ENCODE data around the gene UNC13D. TPM values are rescaled to one million over a fixed set of nuclear protein-coding genes. Genes with fewer than 3 reads are reported as not detected.
A peak's percentile ranks its signal among the peaks of the same experiment; 100 is the strongest.
"Not testable (repeated sequence)": the region's sequence is repeated elsewhere in the genome, so short reads cannot be mapped to it uniquely, and the experiment has no call there.

UNC13D gene
- total RNA-seq, 1 donor from 2014 or later: 10.8 TPM

DNA sequence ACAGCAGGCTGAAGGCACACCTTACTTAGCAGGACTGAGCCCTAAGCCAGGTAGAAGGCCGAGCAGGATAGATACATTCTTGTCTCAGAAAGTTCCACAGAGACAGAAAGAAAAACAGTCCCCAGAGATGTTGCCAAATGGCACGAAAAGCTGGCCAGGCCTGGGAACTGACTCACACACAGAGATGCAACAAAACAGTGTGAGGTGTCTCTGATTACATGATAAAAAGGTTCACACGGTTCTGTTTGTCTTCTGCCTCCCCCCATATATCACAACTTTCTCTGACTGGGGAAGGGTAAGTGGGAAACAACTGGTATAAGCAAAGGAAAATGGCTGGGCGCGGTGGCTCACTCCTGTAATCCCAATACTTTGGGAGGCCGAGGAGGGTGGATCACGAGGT lies 9.2 kb upstream of the UNC13D start:
- DNase-seq (ENCODE audit: low spot score): no peak
- ATAC-seq: no peak

DNA sequence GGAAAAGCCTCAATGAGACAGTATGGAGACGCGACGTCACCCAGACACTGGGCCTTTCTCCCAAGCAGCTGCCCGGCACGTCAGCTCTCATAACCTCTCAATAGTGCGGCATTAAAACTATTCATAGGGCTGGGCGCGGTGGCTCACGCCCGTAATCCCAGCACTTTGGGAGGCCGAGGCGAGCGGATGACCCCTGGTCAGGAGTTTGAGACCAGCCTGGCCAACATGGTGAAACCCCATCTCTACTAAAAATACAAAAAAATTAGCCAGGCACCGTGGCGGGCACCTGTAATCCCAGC lies 7.4 kb upstream of the UNC13D start:
- not testable (repeated sequence) for DNase-seq (ENCODE audit: low spot score); ATAC-seq

GRCh38 chr17:75850928-75851692 lies 6.9 kb upstream of the UNC13D start:
- peak; percentile 88 for DNase-seq (ENCODE audit: low spot score)
- ATAC-seq: peak; percentile 46

- ATAC-seq: no peak
- no peak for DNase-seq (ENCODE audit: low spot score)
Measured at GRCh38 chr17:75849724-75850123, 5.5 kb upstream of the UNC13D start.

GRCh38 chr17:75849279-75849646 lies 5.1 kb upstream of the UNC13D start:
- ATAC-seq: no peak
- DNase-seq (ENCODE audit: low spot score): no peak

DNA sequence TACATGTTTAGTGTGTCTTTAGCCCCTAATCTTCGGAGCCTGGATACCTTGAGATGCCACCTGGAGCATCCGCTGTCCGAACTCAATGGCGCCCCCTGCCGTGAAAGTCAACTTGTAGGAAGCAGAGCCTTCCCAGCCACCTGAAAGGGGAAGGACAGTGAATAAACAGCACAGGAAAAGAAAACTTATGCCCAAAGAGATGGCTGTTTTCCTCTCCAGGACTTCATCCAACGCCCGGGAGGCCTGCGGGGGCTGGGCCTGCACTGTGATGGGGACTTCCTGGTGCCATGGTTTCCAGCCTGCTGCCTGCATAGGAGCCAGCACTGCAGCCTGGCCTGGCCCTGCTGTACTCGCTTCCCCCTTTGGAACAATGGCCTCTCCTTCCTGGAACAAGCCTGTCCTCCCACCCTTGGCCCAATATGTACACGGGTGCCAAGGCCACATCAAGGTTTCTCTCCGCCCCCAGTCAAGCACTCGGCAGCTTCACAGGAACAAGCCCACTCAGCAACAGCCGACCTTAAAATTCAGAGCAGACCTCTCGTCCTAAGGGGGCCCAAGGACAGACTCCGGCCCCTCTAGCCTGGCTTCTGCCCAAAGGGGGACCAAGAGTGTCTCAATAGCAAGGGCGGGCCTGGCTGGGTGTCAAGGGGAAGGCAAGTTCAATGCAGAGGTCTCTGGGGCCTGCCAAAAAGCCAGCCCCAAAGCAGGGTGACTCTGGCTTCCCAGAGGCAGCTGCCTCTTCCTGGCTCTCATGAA lies 4.5 kb upstream of the UNC13D start:
- DNase-seq (ENCODE audit: low spot score): no peak
- ATAC-seq: peak; percentile 6

DNA sequence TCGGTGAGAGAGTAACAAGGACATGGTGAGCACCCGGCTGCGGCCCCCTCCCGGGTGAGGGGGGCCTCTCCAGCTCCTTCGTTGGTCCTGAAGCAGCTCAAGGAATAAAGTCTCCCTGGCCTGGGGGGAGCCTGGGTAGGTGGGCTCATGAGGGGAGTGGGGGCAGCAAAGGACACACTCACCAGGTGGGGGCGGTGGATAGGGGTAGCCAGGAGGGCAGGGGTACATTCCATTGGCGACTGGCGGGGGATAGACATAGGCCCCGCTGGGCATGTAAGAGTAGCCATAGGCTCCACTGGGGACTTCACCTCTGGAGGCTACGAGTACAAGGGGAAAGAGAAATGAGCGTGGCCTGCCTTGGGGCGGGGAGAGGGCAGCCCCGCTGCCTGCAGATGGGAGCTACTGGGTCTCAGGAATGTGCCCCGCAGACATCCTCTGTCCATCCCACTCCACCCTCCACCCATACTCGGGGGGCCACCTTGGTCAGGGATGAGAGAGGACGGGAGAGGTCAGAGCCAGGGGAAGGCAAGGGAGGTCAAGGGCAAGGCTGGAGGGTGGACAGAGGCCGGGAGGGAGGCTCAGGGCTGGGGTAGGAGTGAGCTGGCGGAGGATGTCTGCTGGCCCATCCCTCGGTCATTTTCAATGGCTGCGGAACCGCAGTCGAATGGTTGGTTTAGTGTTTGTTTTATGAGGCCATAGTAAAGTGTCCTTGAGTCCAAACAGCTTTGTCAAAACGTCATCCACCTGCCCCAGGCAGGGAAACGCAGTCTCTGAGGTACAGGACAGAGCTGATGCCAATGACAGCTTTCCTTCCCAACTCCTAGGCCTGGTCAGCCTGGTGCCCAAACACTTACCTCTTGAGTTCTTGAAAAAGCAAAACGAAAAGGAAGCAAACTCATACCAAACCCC lies 3.7 kb upstream of the UNC13D start:
- no peak for DNase-seq (ENCODE audit: low spot score)
- ATAC-seq: no peak

DNA sequence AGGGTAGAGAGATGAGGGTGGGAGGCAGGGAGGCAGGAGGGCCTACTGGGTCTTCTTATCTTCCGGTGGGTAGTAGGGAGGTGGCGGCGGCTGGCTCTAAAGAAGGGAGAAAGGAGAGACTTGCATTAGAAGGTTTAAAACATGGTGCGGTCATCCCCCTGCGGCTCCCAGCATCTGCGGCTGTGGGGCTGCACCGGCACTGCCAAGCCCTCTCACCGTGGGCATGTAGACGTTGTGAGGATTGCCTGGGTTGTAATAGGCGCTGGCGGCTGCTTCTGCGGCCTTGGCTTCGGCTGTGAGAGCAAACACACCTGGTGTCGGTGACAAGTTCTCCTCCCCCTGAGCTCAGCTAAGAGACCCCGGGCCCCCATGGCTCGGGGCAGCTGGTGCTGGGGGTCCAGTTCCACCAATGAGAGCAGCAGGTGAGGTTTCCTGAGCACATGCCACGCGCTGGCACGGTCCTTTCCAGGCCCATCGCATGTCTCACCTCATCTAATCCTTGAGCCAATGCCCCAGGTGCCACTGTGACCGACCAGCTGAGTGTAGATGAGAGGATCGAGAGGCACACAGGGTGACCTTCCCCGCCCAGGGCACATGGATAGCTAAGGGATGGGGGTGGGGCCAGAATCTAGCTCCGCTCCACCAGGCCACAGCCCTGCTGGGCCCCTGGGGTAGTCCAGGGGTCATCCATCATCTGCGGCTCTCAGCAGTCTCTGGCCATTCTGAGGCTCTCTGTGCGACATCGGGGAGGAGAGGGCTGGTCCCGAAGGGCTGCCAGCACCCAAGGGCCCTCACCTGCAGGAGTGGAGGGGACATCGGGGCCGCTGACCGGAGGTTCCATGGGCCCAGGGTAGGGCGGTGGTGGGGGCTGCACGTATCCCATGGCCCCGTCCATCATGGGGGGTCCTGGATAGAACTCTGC lies 2.7 kb upstream of the UNC13D start:
- no peak for ATAC-seq
- DNase-seq (ENCODE audit: low spot score): no peak

DNA sequence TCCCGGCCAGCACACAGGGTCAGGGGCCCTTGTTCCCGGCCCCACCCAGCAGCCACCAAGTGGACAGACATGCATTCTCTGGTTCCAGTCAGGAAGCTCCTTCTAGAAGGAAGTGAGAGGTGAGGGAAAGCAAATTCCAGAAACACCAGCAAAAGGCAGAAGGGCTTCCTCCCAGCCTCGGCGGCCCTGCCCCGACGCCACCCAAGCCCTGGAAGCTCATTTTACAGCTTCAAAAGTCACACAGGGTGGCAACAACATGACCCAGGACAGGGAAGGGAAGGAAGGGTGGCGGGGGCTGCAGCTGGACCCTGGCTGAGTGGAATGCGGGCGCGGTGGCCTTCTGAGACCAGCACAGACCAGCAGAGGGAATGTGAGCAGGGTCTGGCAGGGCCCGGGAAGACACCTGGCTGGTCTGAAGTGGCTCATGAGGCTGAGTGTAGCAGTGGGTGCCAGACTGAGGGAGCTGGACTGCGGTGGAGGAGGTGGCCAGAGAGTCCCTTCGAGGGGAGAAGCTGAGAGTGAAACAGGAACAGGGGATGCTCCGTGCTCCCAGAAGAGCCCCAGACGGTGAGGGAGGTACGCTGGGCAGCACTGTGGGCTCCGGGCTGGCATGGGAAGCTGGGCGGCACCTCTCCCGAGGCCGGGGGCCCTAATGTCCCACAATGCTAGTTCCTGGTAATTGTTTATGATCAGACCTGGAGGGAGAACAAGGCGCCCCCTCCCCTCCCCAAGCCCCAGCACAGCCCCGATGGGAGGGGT lies 1.9 kb upstream of the UNC13D start:
- DNase-seq (ENCODE audit: low spot score): no peak
- ATAC-seq: no peak

- peak; percentile 74 for ATAC-seq
- peak; percentile 77 for DNase-seq (ENCODE audit: low spot score)
Measured at GRCh38 chr17:75845058-75845711, 981 bp upstream of the UNC13D start.

GRCh38 chr17:75844530-75845057 lies 390 bp upstream of the UNC13D start:
- ATAC-seq: peak; percentile 27

DNA sequence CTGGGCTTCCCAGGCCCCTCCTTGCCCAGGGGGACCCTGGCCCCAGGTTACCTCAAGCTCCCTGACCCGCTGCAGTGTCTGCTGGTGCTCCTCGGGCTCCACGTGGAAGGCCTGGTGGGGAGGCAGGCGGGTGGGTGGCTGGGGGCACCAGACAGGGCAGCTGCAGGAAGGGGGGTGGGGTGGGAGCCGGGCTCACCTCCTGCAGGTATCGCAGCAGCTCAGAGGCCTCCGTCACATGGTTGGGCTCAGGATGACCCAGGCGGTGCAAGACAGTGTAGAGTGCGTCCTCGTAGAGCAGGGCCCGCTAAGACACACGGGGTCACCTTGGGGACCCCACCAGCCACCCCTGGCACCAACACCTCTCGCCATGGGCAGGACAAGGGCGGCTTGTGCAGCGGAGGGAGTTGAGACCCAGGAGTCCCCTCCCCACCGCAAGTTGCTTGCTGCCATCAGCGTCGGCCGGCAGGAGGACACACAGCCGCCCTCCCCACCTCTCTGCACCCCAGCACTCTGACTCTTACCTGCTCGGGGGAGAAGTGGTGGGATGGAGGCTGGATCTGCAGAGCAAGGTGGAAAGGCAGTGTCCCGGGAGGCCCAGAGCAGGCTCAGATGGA lies 1.1 kb downstream of the UNC13D start:
- DNase-seq (ENCODE audit: low spot score): no peak
- no peak for ATAC-seq

More at GRCh38 chr17:75844530-75845057, 390 bp upstream of the UNC13D start:
- no peak for DNase-seq (ENCODE audit: low spot score)

DNA sequence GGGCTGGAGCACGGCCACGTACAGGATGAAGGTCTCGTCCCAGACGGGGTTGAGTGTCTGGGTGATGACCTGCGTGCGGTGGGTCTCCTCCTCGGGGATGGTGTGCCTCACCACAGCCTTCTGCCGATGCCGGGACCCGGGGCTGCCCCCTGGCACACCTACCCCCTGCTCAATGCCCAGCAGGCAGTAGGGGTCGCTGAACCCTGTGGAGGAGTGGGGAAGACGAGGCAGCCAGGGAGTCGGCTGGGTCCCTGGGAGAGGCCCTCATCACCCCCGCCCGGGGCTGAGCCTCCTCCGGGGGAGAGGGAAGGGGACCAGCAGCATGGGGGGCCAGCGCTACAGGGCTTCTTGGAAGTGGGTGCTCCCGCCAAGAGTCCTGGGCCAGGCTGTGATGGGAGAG lies 1.8 kb downstream of the UNC13D start:
- DNase-seq (ENCODE audit: low spot score): no peak
- no peak for ATAC-seq

DNA sequence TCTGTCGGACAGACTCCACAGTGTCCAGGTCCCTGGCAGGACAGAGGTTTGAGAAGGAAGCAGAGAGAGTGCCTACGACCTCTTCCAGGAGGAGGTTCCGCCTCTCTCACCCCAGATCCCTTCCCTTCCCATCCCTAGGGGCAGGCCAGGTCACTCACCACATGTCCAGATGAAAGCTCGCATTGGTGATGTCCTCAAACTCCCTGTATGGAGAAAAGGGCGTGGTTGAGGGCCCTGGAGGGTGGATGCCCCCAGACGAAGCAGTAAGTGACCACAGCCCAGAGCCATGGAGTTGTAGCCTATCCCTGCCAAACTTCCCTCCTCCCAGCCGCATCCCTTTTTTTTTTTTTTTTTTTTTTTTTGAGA lies 3.4 kb downstream of the UNC13D start:
- DNase-seq (ENCODE audit: low spot score) (no peak), ATAC-seq (no peak)

GRCh38 chr17:75839942-75840798 lies 4.0 kb downstream of the UNC13D start:
- DNase-seq (ENCODE audit: low spot score) (no peak), ATAC-seq (no peak)

- ATAC-seq (no peak), DNase-seq (ENCODE audit: low spot score) (no peak)
Measured at GRCh38 chr17:75838410-75838809, 5.8 kb downstream of the UNC13D start.

DNA sequence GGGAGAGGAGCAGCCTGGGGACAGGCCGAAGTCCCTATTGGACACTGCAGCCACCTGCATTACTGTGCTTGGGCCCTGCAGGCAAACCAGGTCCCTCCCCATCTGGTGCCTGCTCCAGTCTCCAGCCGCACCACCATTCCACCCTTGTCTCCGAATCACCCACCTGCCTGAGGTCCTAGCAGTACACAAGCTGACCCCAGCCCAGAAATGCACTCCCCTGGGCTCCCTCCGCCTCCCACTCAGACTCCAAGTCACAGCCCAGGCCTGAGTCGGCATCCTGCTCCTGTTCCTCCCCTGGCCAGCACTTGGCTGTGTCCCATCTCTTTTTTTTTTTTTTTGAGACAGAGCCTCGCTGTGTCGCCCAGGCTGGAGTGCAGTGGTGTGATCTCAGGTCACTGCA lies 6.3 kb downstream of the UNC13D start:
- DNase-seq (ENCODE audit: low spot score): no peak
- ATAC-seq: no peak

- no peak for DNase-seq (ENCODE audit: low spot score)
- ATAC-seq: no peak
Measured at GRCh38 chr17:75836605-75837004, 7.6 kb downstream of the UNC13D start.
